CD4-positive, alpha-beta memory T cell (primary cell): Measurements from ENCODE around the gene BRD7. TPM values are rescaled to one million over a fixed set of nuclear protein-coding genes. Genes with fewer than 3 reads are reported as not detected.

ENCODE experiments used
- CTCF ChIA-PET: fragments of 350-600 bp; sonication (Branson Sonifier 250); formaldehyde crosslinking; loops from one replicate; lab custom pipeline; 2021; ENCODE audit warnings: inconsistent platforms; ENCODE audit not compliant: partially characterized antibody; lab: Charles Lee
- POLR2A ChIA-PET: fragments of 350-600 bp; sonication (Branson Sonifier 250); formaldehyde crosslinking; loops from one replicate; lab custom pipeline; 2021; ENCODE audit not compliant: partially characterized antibody; lab: Charles Lee
- DNase-seq, 5 donors: peaks; one replicate each; pipeline versions ENCODE4 v3.0.0 to v3.0.0-alpha.2; 2020 to 2022; ENCODE audit warnings: mixed read lengths in 1 of 5
- H3K27ac ChIP-seq: one replicate; pipeline ENCODE4 v1.7.0; 2013; ENCODE audit warnings: low read depth, low read length
- H3K27me3 ChIP-seq: 2 replicates; pipeline ENCODE4 v1.7.0; 2013; ENCODE audit warnings: mild to moderate bottlenecking, low read length, moderate library complexity; ENCODE audit not compliant: insufficient read depth
- H3K36me3 ChIP-seq: 2 replicates; pipeline ENCODE4 v1.7.0; 2013; ENCODE audit warnings: mild to moderate bottlenecking, low read length, moderate library complexity; ENCODE audit not compliant: insufficient read depth
- H3K4me1 ChIP-seq: 2 replicates; pipeline ENCODE4 v1.7.0; 2013; ENCODE audit warnings: mild to moderate bottlenecking, low read length, moderate library complexity; ENCODE audit not compliant: insufficient read depth
- H3K4me3 ChIP-seq, 2 donors: one replicate each; pipeline ENCODE4 v1.7.0; 2013; ENCODE audit warnings: low read length in 2 of 2, mild to moderate bottlenecking in 1 of 2
- H3K9me3 ChIP-seq, 2 donors: one replicate each; pipeline ENCODE4 v1.7.0; 2013; ENCODE audit warnings: low read length in 2 of 2, control low read depth in 1 of 2; ENCODE audit not compliant: control insufficient read depth in 1 of 2
- H3K27ac Mint-ChIP-seq, 7 donors: one replicate each; pipeline ENCODE4 v1.8.0; 2020 to 2021; ENCODE audit warnings: mixed read lengths in 7 of 7, mild to moderate bottlenecking in 6 of 7, inconsistent platforms in 3 of 7, moderate library complexity in 3 of 7
- H3K27me3 Mint-ChIP-seq, 2 donors: one replicate each; pipeline ENCODE4 v1.8.0; 2020 to 2021; ENCODE audit warnings: mixed read lengths in 2 of 2
- H3K36me3 Mint-ChIP-seq, 2 donors: one replicate each; pipeline ENCODE4 v1.8.0; 2020 to 2021; ENCODE audit warnings: mixed read lengths in 2 of 2, inconsistent platforms in 1 of 2, mild to moderate bottlenecking in 1 of 2
- H3K4me1 Mint-ChIP-seq, 4 donors: one replicate each; pipeline ENCODE4 v1.8.0; 2020 to 2021; ENCODE audit warnings: mixed read lengths in 4 of 4, mild to moderate bottlenecking in 1 of 4
- H3K4me3 Mint-ChIP-seq, 8 donors: one replicate each; pipeline ENCODE4 v1.8.0; 2020 to 2021; ENCODE audit warnings: mixed read lengths in 8 of 8, mild to moderate bottlenecking in 7 of 8, moderate library complexity in 6 of 8, inconsistent platforms in 3 of 8
- H3K9me3 Mint-ChIP-seq, 8 donors: one replicate each; pipeline ENCODE4 v1.8.0; 2020 to 2021; ENCODE audit warnings: mixed read lengths in 8 of 8, mild to moderate bottlenecking in 5 of 8, inconsistent platforms in 3 of 8, moderate library complexity in 1 of 8
- intact Hi-C: fragments of 100-400 bp; cut with micrococcal nuclease; formaldehyde crosslinking; loops from one replicate; pipeline ENCODE4 v1.15.1; 2023
- polyA plus RNA-seq, 2 donors: library from polyadenylated mRNA; unstranded; fragments of 300-500 nt; fragmentation: Illumina TruSeq; gene quantifications; one replicate each; pipeline ENCODE4 v1.2.3, GENCODE V29; 2021
- total RNA-seq, 2 experiments: library from RNA; stranded (reverse); gene quantifications; one replicate each; pipeline ENCODE4 v1.2.3, GENCODE V29; 2021

The BRD7 gene
- total and polyA plus RNA-seq, 4 experiments from 2014 or later: 18.1 to 97.7 (median 77.0) TPM

- Histone ChIP-seq H3K4me3 (no peak overlapping the region), H3K4me1 (peaks cover 34% of the 10 kb centered on the region), H3K27ac (no peak overlapping the region), H3K36me3 (no peaks in the 10 kb centered on the region), H3K27me3 (no peaks in the 10 kb centered on the region), H3K9me3 (no peaks in the 10 kb centered on the region)
- H3K27ac Mint-ChIP-seq: peak overlapping the region in 5 of 7 donors; percentile 37 to 95 (median 56)
- ChIA-PET CTCF (interaction anchor here (1.2 to 9.8 kb wide), 5 partner anchors 12 to 326 kb away, joined by 3 to 135 read pairs (median 6); no protein-coding TSS in a partner anchor), POLR2A (interaction anchor here (1.4 to 9.4 kb wide), 6 partner anchors 8 to 344 kb away, joined by 4 to 277 read pairs (median 44); no protein-coding TSS in a partner anchor)
- H3K27me3 Mint-ChIP-seq: no peaks in the 10 kb centered on the region
- peaks cover 22 to 50% (median 33%) of the 10 kb centered on the region in 4 donors for H3K4me1 Mint-ChIP-seq
- intact Hi-C loops: no loop called here
- no peaks in the 10 kb centered on the region for H3K9me3 Mint-ChIP-seq
- H3K36me3 Mint-ChIP-seq: peaks cover 38 to 55% of the 10 kb centered on the region in 2 donors
- no peak for DNase-seq
- H3K4me3 Mint-ChIP-seq: no peak overlapping the region
Observed at GRCh38 chr16:50340578-50340977, 28.2 kb downstream of the BRD7 start.

GRCh38 chr16:50338371-50339231, 30.2 kb downstream of the BRD7 start:
- peak overlapping the region; percentile 2 to 72 (median 49) for H3K4me3 Mint-ChIP-seq
- Histone ChIP-seq H3K27me3 (no peaks in the 10 kb centered on the region), H3K27ac (peak overlapping the region; percentile 79), H3K9me3 (no peaks in the 10 kb centered on the region), H3K36me3 (peaks cover 15% of the 10 kb centered on the region), H3K4me3 (no peak overlapping the region), H3K4me1 (peaks cover 34% of the 10 kb centered on the region)
- ChIA-PET POLR2A (interaction anchor here (0.7 to 9.4 kb wide), 27 partner anchors 12 to 468 kb away, joined by 3 to 277 read pairs (median 5); partner anchors contain the start of genes ADCY7, BRD7, CNEP1R1 and CYLD), CTCF (interaction anchor here (0.7 to 9.8 kb wide), 6 partner anchors 10 to 306 kb away, joined by 3 to 135 read pairs (median 4); no protein-coding TSS in a partner anchor)
- H3K27me3 Mint-ChIP-seq: no peaks in the 10 kb centered on the region
- peaks cover 38 to 57% of the 10 kb centered on the region in 2 donors for H3K36me3 Mint-ChIP-seq
- peak; percentile 51 to 86 (median 73) for DNase-seq
- no peaks in the 10 kb centered on the region for H3K9me3 Mint-ChIP-seq
- intact Hi-C loops: loop anchor here (1.0 kb wide), 2 partner anchors 11 to 17 kb away; no protein-coding TSS in a partner anchor
- peaks cover 25 to 61% (median 44%) of the 10 kb centered on the region in 4 donors for H3K4me1 Mint-ChIP-seq
- H3K27ac Mint-ChIP-seq: peak overlapping the region; percentile 88 to 99 (median 95)

- peaks cover 25% of the 10 kb centered on the region for H3K36me3 ChIP-seq
- no peaks in the 10 kb centered on the region for H3K27me3 ChIP-seq
- intact Hi-C loops: no loop called here
- peak overlapping the region; percentile 79 for H3K27ac ChIP-seq
- DNase-seq: no peak
- peaks cover 27 to 63% (median 45%) of the 10 kb centered on the region in 4 donors for H3K4me1 Mint-ChIP-seq
- no peak overlapping the region for H3K4me3 ChIP-seq
- H3K27ac Mint-ChIP-seq: peak overlapping the region; percentile 15 to 99 (median 93)
- H3K36me3 Mint-ChIP-seq: peaks cover 47 to 61% of the 10 kb centered on the region in 2 donors
- CTCF ChIA-PET: interaction anchor here (0.9 to 9.8 kb wide), 4 partner anchors 8 to 344 kb away, joined by 3 to 135 read pairs (median 65); partner anchors contain the start of gene SNX20
- peaks cover 0 to 4% (median 0%) of the 10 kb centered on the region in 8 donors for H3K9me3 Mint-ChIP-seq
- no peaks in the 10 kb centered on the region for H3K27me3 Mint-ChIP-seq
- peaks cover 34% of the 10 kb centered on the region for H3K4me1 ChIP-seq
- peak overlapping the region in 6 of 8 donors; percentile 13 to 85 (median 53) for H3K4me3 Mint-ChIP-seq
- POLR2A ChIA-PET: interaction anchor here (0.7 to 9.4 kb wide), 11 partner anchors 10 to 410 kb away, joined by 3 to 277 read pairs (median 5); partner anchors contain the start of genes ADCY7, HEATR3 and TENT4B
- H3K9me3 ChIP-seq: no peaks in the 10 kb centered on the region
Observed at GRCh38 chr16:50336884-50337283, 31.9 kb downstream of the BRD7 start.

GRCh38 chr16:50335196-50335958, 33.4 kb downstream of the BRD7 start:
- peak overlapping the region; percentile 88 to 99 (median 92) for H3K27ac Mint-ChIP-seq
- H3K9me3 Mint-ChIP-seq: peaks cover 0 to 4% (median 0%) of the 10 kb centered on the region in 8 donors
- Histone ChIP-seq H3K9me3 (no peaks in the 10 kb centered on the region), H3K27me3 (no peaks in the 10 kb centered on the region), H3K4me1 (peaks cover 34% of the 10 kb centered on the region), H3K4me3 (no peak overlapping the region), H3K36me3 (peaks cover 25% of the 10 kb centered on the region), H3K27ac (peak overlapping the region; percentile 58)
- peaks cover 43 to 59% of the 10 kb centered on the region in 2 donors for H3K36me3 Mint-ChIP-seq
- POLR2A ChIA-PET: interaction anchor here (0.9 to 1.2 kb wide), 5 partner anchors 8 to 62 kb away, joined by 3 to 4 read pairs (median 4); no protein-coding TSS in a partner anchor
- H3K4me1 Mint-ChIP-seq: peaks cover 27 to 73% (median 49%) of the 10 kb centered on the region in 4 donors
- peak; percentile 26 to 85 (median 71) for DNase-seq
- CTCF ChIA-PET: interaction anchor here (0.6 to 16.8 kb wide), 2 partner anchors 21 to 330 kb away, joined by 3 to 628 read pairs; no protein-coding TSS in a partner anchor
- no peaks in the 10 kb centered on the region for H3K27me3 Mint-ChIP-seq
- intact Hi-C loops: no loop called here
- peak overlapping the region in 4 of 8 donors; percentile 30 to 73 (median 46) for H3K4me3 Mint-ChIP-seq

GRCh38 chr16:50334106-50334975, 34.4 kb downstream of the BRD7 start:
- Histone ChIP-seq H3K4me1 (peaks cover 32% of the 10 kb centered on the region), H3K27me3 (no peaks in the 10 kb centered on the region), H3K27ac (peak overlapping the region; percentile 58), H3K9me3 (no peaks in the 10 kb centered on the region), H3K36me3 (peaks cover 25% of the 10 kb centered on the region), H3K4me3 (no peak overlapping the region)
- Mint-ChIP-seq H3K9me3 (peaks cover 0 to 4% (median 0%) of the 10 kb centered on the region in 8 donors), H3K27me3 (no peaks in the 10 kb centered on the region), H3K4me1 (peaks cover 27 to 82% (median 51%) of the 10 kb centered on the region in 4 donors), H3K4me3 (peak overlapping the region in 3 of 8 donors; percentile 29 to 73 (median 49)), H3K27ac (peak overlapping the region; percentile 30 to 99 (median 92)), H3K36me3 (peaks cover 43 to 66% of the 10 kb centered on the region in 2 donors)
- DNase-seq: no peak
- intact Hi-C loops: no loop called here
- ChIA-PET CTCF (interaction anchor here (0.6 to 16.8 kb wide), 2 partner anchors 22 to 331 kb away, joined by 3 to 628 read pairs; no protein-coding TSS in a partner anchor), POLR2A (interaction anchor here (1.0 to 13.5 kb wide), 7 partner anchors 9 to 61 kb away, joined by 3 to 297 read pairs (median 3); no protein-coding TSS in a partner anchor)
